ENCODE data around the gene FNBP1. TPM values are rescaled to one million over a fixed set of nuclear protein-coding genes. Genes with fewer than 3 reads are reported as not detected.

The FNBP1 gene
- total and polyA plus RNA-seq, 2 of the 13 experiments (the other 11 are each of a cell fraction or from before 2014, with no cell fraction given) = 5.4 to 19.5 TPM

DNA sequence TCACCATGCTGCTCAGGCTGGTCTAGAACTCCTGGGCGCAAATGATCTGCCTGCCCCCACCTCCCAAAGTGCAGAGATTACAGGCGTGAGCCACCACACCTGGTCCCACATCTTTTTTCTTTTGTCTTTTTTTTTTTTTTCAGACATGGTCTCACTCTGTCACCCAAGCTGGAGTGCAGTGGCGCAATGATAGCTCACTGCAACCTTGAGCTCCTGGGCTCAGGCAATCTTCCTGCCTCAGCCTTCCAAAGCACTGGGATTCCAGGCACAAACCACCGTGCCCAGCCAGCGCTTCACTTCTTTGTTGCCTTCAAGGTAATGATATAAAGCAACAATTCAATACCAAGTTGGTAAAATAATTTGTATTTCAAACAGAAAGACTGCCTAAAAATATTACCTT is 128.9 kb downstream of the FNBP1 start (continued):
- TF ChIP-seq, protein P1, sequence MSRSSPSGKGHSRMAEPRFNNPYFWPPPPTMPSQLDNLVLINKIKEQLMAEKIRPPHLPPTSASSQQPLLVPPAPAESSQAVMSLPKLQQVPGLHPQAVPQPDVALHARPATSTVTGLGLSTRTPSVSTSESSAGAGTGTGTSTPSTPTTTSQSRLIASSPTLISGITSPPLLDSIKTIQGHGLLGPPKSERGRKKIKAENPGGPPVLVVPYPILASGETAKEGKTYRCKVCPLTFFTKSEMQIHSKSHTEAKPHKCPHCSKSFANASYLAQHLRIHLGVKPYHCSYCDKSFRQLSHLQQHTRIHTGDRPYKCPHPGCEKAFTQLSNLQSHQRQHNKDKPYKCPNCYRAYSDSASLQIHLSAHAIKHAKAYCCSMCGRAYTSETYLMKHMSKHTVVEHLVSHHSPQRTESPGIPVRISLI (CRISPR knock-in tag; IDR thresholded peaks at IDR 0.05; ENCODE audit: borderline replicate concordance) = peak; percentile 66

DNA sequence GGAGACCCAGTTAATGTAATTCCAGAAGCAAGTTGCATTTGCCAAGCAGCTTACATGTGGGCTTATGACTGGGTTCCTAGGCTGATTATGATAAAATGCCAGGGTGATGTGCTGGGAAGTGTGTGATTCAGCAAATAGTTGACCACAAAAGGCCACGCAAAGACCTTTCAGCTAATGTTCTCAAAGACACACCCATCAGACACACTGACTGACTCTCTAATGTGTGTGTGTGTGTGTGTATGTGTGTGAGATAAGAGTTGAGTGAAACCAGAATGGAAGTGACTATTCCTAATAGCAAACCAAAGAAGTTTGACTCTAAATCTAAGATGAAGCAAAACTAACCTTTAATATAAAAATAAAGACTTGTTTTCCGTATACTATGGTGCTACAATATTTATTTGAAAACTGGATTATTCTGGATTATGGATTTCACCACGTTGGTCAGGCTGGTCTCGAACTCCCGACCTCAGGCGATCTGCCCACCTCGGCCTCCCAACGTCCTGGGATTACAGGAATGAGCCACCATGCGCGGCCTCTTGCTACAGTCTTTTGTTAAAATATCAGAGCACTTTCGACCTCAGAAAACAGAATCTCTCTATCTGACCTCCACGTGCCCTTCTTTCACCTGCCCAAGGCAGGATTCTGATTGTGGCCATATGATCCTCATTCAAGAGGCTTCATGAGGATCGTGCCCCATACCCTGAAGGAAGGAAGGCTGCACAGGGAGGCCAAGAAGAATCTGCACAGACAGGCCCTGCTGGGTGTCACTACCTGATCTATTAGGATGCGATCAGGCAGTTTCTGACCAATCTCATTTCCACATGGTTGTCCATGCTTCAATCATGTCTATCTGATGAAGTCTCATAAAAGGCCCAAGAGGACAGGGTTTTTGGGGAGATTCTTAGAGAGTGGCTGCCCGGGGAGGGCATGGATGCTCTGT is 132.1 kb downstream of the FNBP1 start:
- intact Hi-C loops (cut with micrococcal nuclease; ENCODE audit: unreplicated experiment) = no loop called here

More for the DNA sequence above, 132.1 kb downstream of the FNBP1 start:
- Histone ChIP-seq H3K36me3 (replicated peaks in 1 of 2; ENCODE audit: control insufficient read depth in 1 of 2, insufficient read depth in 2 of 2, low read length in 2 of 2) (peaks cover 0 to 3% of the 10 kb centered on the region in 2 experiments; a peak in 1 of 5 replicates), H2AFZ (ENCODE audit: low read length) (no peak overlapping the region), H3K79me2 (ENCODE audit: insufficient read depth, low read length) (no peaks in the 10 kb centered on the region), H3K9me3 (ENCODE audit: low read length) (no peaks in the 10 kb centered on the region), H4K20me1 (ENCODE audit: insufficient read depth, low read length) (no peaks in the 10 kb centered on the region), H3K4me2 (ENCODE audit: low read depth, low read length) (no peak overlapping the region), H3K4me3 (replicated peaks in 1 of 3; ENCODE audit: insufficient read depth in 1 of 3, low read depth in 2 of 3, low read length in 3 of 3) (no peak overlapping the region), H3K9ac (ENCODE audit: insufficient read depth, low read depth, low read length) (no peak overlapping the region), H3K27ac (ENCODE audit: extremely low read length, insufficient read depth, low read length) (no peak overlapping the region), H3K4me1 (ENCODE audit: insufficient read depth, low read length) (0 out of 2 replicates have a peak, but pooled peaks cover 6% of the 10 kb centered on the region), H3K27me3 (ENCODE audit: control insufficient read depth in 1 of 2, insufficient read depth in 2 of 2, low read length in 2 of 2) (no peaks in the 10 kb centered on the region)
- no peak for DNase-seq (ENCODE audit: low spot score)
- ATAC-seq = no peak
- in situ Hi-C loops (cut with HindIII; ENCODE audit: extremely low pct_ligation_motif_present, low pct_unique_long_range_greater_than_20kb) = no loop called here
- FAIRE-seq = no peak
- BruUV-seq (replicated peaks) = no TSS peak
- WGBS (ENCODE audit: low lambda C conversion rate) = 88% methylated on average over 15 of the region's 15 CpGs
- TF ChIP-seq, protein P2, sequence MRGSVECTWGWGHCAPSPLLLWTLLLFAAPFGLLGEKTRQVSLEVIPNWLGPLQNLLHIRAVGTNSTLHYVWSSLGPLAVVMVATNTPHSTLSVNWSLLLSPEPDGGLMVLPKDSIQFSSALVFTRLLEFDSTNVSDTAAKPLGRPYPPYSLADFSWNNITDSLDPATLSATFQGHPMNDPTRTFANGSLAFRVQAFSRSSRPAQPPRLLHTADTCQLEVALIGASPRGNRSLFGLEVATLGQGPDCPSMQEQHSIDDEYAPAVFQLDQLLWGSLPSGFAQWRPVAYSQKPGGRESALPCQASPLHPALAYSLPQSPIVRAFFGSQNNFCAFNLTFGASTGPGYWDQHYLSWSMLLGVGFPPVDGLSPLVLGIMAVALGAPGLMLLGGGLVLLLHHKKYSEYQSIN (CRISPR knock-in tag; IDR thresholded peaks at IDR 0.05; ENCODE audit: borderline replicate concordance) = no peak
- TF ChIP-seq, protein P3, sequence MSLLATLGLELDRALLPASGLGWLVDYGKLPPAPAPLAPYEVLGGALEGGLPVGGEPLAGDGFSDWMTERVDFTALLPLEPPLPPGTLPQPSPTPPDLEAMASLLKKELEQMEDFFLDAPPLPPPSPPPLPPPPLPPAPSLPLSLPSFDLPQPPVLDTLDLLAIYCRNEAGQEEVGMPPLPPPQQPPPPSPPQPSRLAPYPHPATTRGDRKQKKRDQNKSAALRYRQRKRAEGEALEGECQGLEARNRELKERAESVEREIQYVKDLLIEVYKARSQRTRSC (CRISPR knock-in tag; IDR thresholded peaks at IDR 0.05; ENCODE audit: low read depth) = no peak
- TF ChIP-seq ZNF724P (CRISPR knock-in tag; IDR thresholded peaks at IDR 0.05; ENCODE audit: borderline replicate concordance) = no peak
- no peak for TF ChIP-seq RBAK (CRISPR knock-in tag; IDR thresholded peaks at IDR 0.05)
- TF ChIP-seq ZEB1 (IDR thresholded peaks at IDR 0.05; ENCODE audit: insufficient replicate concordance, low read depth) = no peak
- TF ChIP-seq ZNF746 (CRISPR knock-in tag; IDR thresholded peaks at IDR 0.05) = no peak
- TF ChIP-seq ZKSCAN1 (IDR thresholded peaks at IDR 0.05; ENCODE audit: low read length) = no peak
- TF ChIP-seq CHD2 (IDR thresholded peaks at IDR 0.05; ENCODE audit: low read depth, low read length) = no peak
- no peak for TF ChIP-seq ZNF83 (CRISPR knock-in tag; IDR thresholded peaks at IDR 0.05; ENCODE audit: borderline replicate concordance)
- no peak for TF ChIP-seq SRSF4 (IDR thresholded peaks at IDR 0.05; ENCODE audit: low read depth, low read length, poor library complexity, severe bottlenecking)
- TF ChIP-seq SP5 (CRISPR knock-in tag; IDR thresholded peaks at IDR 0.05; ENCODE audit: borderline replicate concordance, low read depth) = no peak
- no peak for TF ChIP-seq MTA3 (CRISPR knock-in tag; IDR thresholded peaks at IDR 0.05)
- TF ChIP-seq SAP130 (CRISPR knock-in tag; IDR thresholded peaks at IDR 0.05; ENCODE audit: low read depth) = no peak
- ChIA-PET POLR2A (interaction anchor here (0.6 kb wide), 1 partner anchor 26 kb away, joined by 3 read pairs; no protein-coding TSS in a partner anchor), CTCF (ENCODE audit: low intra/inter-chr PET ratio, low total read pairs) (no interaction called here)
